GM19240 (cell line): ENCODE data around the gene KCNN3.

ENCODE experiments used
- DNase-seq: peaks from one replicate; pipeline ENCODE4 v3.0.0; 2011; ENCODE audit warnings: low spot score; ENCODE audit not compliant: insufficient read length

The KCNN3 gene

DNA sequence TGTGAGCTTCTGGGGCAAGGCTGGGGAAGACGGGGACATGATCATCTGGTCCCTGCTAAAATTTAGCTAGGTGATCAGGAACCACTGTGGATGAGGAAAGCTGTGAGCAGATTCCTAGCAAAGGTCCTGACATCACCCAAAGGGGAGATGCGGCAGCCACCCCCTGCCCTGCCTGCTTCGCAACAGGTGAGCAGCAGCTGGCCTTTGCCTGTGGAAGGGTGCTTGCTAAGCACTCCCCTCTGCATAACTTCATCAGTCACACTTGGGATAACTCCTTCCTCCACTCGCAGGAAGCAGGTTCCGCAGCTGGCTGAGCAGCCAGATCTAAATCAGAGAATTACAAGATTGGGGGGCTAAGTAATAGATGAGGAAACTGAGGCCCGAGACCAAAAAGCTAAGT lies 51.2 kb downstream of the KCNN3 start:
- DNase-seq: no peak

DNA sequence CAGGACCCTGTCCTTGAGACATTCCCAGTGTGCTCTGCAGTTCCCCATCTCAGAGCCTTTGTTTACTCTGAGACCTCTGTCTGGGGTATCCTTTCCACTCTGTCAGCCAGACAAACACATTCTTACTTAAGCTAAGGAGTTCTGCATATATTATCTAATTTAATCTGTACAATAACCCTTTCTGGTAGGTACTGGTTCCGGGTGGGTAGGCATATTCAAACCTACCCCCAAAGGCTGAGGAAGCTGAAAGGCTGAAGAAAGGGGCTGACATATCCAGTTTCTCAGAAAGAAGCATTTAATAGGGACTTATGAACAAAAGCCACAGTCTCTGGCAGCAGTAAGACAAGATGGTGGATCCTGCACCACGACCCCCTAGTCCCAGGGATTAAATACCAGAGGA lies 53.1 kb downstream of the KCNN3 start:
- no peak for DNase-seq

DNA sequence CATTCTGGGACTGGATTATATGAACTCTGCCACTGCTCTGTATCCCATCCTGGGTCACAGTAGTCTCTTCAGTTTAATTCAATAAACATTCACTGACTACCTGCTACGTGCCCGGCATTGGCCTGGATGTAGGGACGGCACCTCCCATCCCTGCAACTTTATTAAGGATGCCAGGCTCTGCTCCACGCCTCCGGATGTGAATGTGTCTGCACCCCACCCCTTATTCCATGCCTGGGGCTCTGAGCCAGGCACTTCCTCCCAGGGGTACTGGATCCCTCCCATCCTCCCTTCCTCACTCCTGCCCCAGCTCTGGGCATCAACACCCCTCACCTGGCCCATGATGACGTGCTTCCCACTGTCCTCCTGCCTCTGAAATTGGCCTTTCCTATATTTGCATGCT lies 53.7 kb downstream of the KCNN3 start:
- DNase-seq: no peak

DNA sequence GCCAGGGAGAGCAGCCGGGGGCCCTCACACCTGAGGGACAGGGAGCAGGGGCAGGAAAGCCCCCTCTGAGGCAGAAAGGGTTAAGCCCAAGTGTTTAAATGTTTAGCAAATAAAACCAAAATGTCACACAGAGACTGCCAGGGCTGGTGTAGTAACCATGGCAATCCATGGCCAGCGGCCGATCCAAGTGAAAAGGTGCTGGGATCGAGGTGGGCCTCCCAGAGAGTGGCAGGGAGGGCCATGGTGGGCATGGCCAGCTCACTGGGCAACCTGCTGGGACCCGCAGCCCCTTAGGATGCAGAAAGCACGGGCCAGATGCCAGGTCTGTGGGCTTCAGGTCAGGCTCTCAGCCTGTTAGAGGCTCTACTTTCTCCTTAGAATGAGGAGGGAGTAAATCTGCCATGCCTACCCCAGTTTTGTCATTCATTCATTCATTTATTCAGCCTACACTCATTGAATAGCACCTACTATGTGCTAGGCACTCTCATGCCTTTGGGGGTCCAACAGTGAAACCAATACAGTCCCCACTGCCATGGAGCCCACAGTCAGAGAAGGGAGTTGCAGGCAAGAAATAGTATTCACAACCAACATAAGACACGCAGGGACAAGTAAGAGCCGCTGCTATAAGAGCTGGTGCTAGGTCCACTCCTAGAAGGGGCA lies 56.1 kb downstream of the KCNN3 start:
- no peak for DNase-seq

DNA sequence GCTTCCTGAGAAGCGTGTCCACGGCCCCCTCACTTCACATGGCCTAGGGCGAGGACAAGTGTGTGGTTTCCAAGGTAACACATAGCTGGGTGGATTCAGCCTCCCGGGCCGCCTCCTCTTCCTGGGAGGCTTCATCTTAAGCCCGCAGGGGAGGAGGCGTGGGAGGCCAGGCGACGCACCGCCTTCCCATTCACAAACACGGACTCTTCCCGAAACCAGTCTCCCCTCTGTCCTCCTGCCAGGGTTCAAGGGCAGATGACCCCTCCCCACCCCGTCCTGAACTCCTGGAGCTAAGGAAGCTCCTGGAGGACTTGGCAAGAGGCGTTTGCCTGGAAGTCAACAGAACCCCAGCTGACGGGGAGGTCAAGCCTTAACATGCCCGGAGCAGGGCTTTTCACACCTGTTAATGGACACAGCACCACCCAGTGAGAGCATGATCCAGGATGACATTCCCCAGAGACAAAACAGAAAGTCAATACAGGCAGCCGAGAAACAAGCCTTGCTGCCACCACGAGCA lies 56.7 kb downstream of the KCNN3 start:
- DNase-seq: no peak

DNA sequence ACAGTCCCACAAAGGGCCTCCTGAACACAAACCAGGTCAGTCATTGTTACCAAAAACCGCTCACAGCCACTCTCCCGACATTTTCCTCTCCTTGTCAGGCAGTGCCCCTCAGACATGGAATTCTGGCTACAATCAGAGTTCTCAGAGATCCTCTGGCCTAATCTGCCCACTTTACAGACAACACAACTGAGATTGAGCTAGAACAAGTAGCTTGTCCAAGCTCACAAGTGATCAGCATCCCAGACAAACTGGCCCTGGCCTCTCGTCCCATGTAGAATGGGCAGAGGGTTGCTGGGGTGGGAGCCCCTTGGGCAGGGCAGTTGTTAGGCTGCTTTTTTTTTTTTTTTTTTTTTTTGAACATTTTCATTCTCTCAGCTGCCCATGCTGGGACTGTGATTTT lies 57.2 kb downstream of the KCNN3 start:
- DNase-seq: no peak

DNA sequence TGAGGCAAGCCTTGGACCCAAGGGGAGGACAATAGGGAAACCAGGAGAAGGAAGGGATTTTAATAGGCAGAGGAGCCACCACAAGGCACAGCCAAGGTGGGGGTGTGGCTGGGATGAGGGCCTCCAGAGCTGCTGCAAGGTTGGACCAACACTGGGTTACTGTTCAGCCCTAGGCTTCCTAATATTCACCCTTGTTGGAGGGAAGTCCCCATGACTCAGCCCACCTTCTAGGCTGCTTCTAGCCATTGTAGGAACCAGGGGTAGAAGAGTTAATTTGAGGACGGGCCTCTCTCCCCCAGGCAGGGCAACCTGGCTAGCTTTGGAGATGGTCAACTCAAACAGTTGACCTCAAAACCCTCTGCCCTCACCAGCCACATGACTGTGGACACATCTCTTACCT lies 59.5 kb downstream of the KCNN3 start:
- DNase-seq: no peak

DNA sequence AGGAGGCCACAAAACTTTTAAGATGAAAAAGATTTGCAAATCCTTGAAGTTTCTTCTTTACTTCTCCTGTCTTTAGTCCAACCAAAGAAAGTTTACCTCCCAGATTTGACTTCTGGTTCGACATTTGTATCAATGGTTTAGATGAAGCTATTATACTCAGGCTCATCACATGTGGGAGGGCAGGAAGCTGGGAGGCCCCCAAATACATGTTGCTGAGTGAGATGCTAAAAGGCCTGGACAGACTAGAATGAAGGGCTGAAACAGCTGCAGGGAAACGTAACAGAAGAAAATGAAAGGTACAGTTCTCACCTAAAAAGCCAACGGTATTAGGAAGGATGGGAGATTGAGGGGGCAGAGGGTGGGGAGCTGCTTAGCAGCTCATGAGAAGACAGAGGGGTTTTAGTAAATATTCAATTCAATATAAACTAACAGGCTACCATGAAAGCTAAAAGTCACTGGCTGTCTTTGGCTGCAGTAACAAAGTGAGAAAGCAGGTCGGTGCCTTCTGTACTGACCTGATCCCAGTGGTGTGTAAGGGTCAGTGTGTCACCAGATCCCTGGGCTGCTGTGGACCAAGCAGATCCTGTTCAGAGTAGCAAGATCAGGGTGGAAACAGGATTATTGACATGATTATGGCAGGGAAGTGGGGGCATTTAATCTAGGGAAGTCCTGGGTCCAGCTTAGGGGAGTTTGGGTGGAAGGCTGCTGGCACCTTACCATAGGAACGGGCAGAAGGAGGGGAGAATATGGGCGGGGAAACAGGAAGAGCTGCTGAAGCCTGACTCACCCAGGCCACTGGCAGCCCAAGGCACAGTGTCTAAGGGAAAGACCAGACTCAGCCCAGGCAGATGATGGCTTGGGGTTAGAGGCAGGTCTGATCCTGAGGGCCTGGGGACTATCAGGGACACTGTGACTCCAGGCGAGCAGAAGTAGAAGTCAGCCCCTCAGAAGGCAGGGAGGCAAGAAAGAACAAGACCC lies 60.4 kb downstream of the KCNN3 start:
- no peak for DNase-seq

DNA sequence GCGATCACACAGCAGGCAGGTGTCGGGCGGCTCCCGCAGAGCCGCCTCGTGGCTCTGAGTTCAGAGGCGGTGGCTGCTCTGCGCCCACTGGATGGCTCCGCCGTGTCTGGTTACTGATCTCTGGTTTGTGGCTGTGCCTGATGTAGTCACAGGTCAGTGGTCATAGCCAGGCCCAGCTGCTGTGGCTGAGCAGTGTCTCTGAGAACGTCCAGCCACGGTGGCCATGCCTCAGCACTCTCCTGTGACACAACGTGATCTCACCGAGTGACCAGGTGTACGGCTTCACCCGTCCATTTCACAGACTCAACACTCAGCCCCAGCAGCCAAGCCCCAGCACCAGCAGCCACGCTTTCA lies 61.2 kb downstream of the KCNN3 start:
- no peak for DNase-seq

DNA sequence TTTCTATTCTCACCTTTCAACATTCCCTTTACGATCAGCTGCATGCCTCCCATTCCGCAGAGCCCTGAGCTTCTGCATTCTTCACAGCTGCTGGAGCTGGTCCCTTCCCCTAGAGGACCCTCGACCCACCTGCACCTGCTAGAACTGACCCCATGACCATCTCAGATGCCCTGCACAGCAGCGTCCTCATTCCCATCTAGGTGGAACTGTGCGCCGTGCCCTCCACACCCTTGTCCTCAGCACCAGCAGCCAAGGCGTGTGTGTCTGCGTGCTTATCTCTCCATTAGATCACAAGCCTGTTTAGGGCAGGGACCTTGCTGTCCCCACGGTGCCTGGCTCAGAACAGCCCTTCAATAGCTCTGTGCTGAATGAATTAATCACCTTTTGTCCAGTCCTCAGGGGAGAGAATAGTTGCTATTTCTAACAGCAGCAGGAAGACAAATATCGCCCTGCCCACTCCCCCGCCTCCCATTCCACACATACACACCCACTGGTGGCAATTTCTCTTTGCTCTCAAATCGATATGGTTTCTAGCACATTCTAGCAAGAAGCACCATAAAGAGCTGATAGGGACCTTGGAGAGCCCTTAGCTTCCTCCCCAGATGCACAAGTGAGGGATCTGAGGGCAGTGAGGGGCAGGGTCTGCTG lies 61.7 kb downstream of the KCNN3 start:
- DNase-seq: no peak

DNA sequence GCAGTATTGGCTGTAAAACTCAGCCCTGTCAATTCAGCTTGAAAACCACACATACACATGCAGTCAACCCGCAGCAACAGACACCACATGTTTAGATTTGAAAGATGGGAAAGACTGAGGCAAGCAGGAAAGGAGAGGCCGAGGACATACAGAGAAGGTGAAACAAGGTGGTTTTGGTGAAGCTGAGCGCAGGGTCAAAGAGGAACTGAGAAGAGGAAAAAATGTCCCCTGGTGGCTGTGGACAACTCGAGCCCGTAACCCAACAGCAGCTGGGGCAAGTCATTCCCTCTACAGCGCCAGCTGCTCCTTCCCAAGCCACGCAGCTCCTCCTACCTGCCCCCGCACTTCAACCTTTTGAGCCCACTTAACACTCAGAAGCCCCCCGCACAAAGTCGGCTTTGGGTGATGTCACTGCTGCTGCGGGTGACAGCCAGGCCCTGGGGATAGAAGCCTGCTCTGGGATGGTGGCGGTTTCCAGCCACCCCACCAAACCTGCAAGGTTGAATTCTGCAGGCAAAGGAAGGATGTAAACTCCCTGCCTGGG lies 63.0 kb downstream of the KCNN3 start:
- peak; percentile 87 for DNase-seq

DNA sequence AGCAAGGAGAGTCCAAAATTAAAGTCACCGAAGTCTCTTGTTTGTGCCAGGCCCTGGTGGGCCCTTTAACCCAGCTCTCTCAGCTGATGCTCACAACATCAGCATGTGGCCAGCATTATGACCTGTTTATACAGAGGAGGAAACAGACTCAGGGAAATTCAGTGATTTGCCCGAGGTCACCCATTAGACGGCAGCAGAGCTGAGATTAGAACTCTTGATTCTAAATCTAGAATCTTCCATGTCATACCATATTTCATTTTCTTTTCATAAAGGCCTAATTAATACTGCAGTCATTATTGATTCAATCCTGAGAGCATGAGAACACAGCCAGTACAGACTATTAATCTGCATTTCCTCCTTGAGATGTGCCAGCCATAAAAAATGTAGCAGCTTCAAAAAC lies 63.7 kb downstream of the KCNN3 start:
- DNase-seq: no peak

DNA sequence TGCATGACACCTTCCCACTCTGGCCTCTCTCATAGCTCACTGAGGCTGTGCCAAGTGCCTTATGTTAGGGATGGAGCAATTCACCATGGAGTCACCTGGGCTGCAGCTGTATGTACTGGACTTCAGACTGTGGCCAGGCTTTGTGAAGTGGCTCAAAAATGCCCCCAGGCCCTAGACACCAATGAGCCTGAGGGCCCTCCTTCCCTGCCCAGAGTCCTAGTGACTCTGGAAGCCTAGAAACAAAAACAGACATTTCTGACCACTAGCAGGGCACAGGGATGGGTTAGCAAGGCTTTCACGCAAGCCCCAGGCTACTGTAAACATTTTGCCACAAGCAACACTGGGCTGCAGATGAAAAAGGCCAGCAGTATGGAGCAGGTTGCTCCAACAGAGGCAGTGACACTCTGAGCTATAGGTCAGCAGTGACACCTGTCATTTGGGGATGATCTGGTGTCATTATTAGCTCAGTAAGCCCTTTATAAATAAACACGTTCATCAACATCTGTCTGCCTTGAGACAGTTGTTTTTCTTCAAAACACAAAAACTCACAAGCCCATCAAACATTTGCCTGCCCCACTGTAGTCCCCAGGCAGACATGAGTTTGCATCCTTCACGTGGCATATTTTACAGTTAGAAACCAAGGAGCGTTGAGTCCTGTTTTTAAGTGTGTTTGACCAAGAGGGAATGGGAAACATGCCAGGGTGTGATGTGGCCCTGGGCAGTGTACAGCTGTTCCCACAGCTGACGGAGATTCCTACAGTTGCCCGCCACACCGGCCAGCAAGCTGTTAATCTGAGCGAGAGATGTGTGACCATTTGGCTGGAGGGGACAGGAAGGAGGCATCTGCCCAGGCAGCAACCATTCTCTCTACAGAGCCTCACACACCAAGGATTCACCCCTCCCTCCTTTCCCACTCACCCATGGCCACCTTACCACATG lies 66.8 kb downstream of the KCNN3 start:
- DNase-seq: no peak

DNA sequence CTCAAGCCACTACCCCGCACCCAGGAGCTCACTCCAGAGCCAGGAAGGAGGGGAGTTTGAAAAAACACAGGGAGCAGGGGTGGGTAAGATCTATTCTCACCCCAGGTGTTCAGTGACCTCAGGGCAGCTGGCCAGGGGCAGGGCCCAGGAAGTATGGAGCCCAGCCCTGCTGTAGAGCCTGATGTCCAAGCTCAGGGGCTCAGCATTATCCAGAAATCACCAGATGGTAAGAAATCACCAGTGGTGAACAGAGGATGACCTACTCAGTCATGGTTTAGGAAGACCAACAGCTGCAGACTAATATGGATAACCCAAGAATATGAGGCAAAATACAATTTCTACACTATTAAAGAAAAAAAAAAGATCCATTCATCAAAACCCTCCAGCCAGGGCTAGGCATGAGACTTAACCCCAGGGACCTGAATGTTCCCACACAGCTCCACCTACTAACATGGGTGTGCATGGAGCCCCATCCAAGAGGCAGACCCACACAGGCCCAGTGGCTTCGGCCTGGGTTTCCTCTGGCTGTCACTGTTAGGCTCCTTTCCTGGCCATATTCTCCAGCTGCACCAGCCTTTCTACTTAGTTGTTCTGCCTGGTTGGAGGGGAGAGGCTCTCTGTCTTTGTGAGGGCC lies 67.6 kb downstream of the KCNN3 start:
- no peak for DNase-seq

DNA sequence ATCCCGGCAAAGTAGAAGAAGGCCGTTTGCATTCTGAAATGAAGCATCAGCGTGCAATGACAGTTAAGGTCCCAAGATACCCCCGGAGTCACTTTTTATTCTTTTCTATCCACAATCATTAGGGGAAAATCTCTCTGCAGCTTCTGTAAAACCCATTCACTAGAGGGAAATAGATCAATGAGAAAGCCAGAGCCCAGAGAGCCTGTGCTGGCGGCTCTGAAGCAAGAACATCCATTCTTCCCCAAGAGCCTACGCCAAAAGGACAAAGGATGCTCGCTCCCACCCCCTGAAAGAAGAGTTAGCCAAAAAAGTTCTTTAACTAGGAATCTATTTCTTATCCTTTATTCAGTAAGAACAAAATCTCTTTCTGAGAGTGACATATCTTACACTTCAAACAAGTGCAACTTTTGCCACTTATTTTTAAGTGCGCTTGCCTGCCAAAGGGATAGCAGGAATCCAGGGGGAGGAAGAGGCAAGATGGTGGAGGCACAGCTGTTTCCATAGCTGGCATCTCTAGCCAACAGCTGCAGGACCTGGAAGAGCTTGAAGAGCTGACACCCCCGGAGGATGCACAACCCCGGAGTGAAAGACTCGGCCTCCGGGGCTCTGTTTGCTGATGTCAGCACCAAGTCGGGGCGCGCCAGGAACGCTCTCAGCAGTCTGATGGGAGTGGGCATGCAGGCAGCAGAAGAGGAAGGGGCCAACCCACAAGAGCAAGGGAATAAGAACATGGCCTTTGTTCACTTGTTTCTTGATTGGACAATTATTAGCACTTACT lies 68.7 kb downstream of the KCNN3 start:
- DNase-seq: no peak

DNA sequence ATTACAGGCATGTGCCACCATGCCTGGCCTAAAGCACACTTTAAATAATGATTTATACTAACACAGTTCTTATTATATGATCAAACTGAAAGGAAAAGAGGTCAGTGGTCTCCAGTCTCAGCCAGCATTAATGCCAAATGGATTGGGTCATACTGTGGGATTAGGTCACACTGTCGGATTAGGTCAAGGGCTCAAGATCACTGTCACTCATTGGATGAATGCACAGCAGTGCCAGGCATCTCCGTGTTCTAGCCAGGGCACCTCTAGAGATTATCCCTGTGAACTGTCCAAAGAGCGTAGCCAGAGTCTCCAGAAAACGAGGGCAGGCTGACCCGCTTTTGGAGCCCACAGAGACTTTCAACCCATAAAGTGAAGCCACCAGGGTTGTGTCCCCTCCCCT lies 70.9 kb downstream of the KCNN3 start:
- no peak for DNase-seq

DNA sequence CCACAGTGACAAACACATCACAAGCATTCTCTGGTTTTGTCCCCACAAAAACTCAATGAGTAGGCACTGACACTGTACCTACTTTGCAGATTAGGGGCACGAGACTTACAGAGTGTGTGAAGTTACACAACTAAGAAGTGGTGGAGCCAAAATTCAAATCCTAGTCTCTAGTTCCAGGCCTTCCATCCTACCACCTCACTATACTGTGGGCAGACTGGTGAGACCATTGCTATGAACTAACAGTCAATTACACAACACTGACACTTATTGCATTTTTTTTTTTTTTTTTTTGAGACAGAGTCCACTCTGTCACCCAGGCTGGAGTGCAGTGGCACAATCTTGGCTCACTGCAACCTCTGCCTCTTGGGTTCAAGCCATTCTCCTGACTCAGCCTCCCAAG lies 71.4 kb downstream of the KCNN3 start:
- DNase-seq: no peak

DNA sequence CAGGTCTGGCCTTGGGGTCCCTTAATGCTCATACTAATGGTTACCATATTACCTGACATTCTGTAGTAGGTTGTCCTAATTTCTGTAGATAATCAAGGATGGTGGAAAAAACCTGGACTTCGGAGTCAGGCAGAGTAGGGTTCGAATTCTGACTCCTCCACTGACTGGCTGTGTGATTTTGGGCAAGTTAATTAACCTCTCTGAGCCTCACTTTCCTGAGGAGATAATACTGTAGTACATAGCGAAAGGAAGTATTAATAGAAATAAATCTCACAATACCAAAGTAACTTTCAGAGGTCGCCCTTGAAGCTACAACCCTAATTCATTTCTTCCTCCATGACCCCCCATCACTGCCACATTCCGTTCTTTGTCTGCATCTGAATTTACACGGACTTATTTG lies 72.9 kb downstream of the KCNN3 start:
- DNase-seq: no peak

DNA sequence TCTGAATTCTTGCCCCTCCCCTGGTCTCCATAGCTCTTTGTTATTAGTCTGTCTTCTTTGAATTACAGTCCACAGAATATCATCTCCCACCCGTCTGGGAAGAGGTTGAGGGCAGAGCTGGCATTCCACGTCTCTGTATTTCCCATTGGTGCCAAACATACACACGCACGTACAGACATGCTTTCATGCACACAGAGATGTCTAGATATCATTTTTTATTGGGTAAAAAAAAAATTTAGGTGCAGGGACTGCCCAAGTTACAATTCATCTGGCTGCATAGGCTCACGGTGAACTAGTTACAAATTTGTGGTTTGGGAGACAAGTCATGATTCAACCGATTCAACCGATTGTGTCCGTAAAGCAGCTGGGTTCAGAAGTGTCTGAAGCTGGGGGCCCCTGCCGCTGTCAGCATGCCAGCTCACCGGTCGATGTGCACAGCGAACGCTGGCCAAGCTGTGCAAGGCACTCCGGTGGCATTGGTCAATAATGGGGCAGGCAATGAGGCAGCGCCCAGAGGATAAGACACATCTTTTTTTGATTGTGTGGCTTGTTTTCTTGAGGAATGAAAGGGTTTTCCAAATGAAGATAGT lies 73.7 kb downstream of the KCNN3 start:
- DNase-seq: no peak
